Measurements from ENCODE around the gene CD1B. TPM values are rescaled to one million over a fixed set of nuclear protein-coding genes. Genes with fewer than 3 reads are reported as not detected.

Gene CD1B
- not detected in 5 replicates for total RNA-seq (2022; extraction: Qiagen RNA extraction; ENCODE audit: low read depth)

GRCh38 chr1:158331481-158332150, at the start of gene CD1B:
TSS of gene CD1B (minus strand) at chr1:158331531. CDS start at chr1:158331423, 108 bp downstream.

GRCh38 chr1:158353303-158354075, 22.2 kb upstream of the CD1B start, which contains the start of gene CD1E:
TSS of gene CD1E (plus strand) at chr1:158353894. CDS start at chr1:158353989, 95 bp downstream.

GRCh38 chr1:158289811-158290210, 41.5 kb downstream of the CD1B start, which contains the start of gene CD1C:
TSS of gene CD1C (plus strand) at chr1:158289923. CDS start at chr1:158290065, 142 bp downstream.

Other genes with a start within 250 kb of the CD1B start
- gene CD1D, start 150.6 kb downstream of the CD1B start, total RNA-seq (2022; extraction: Qiagen RNA extraction; ENCODE audit: low read depth) = 0.06 to 0.14 TPM in 2 of 5 replicates, not detected in the others
- not detected in 5 replicates for gene CD1A, start 77.1 kb downstream of the CD1B start, total RNA-seq (2022; extraction: Qiagen RNA extraction; ENCODE audit: low read depth)
- gene CD1C, start 41.6 kb downstream of the CD1B start, total RNA-seq (2022; extraction: Qiagen RNA extraction; ENCODE audit: low read depth) = not detected in 5 replicates
- not detected in 5 replicates for gene CD1E, start 22.4 kb upstream of the CD1B start, total RNA-seq (2022; extraction: Qiagen RNA extraction; ENCODE audit: low read depth)
- not detected in 5 replicates for gene OR10T2, start 67.9 kb upstream of the CD1B start, total RNA-seq (2022; extraction: Qiagen RNA extraction; ENCODE audit: low read depth)
- gene OR10K2, start 94.7 kb upstream of the CD1B start, total RNA-seq (2022; extraction: Qiagen RNA extraction; ENCODE audit: low read depth) = not detected in 5 replicates
- gene OR10K1, start 130.3 kb upstream of the CD1B start, total RNA-seq (2022; extraction: Qiagen RNA extraction; ENCODE audit: low read depth) = not detected in 5 replicates
- not detected in 5 replicates for gene OR10R2, start 140.7 kb upstream of the CD1B start, total RNA-seq (2022; extraction: Qiagen RNA extraction; ENCODE audit: low read depth)
- not detected in 5 replicates for gene OR6Y1, start 222.9 kb upstream of the CD1B start, total RNA-seq (2022; extraction: Qiagen RNA extraction; ENCODE audit: low read depth)
- not detected in 5 replicates for gene OR6P1, start 239.0 kb upstream of the CD1B start, total RNA-seq (2022; extraction: Qiagen RNA extraction; ENCODE audit: low read depth)
- not detected in 5 replicates for gene OR10X1, start 248.4 kb upstream of the CD1B start, total RNA-seq (2022; extraction: Qiagen RNA extraction; ENCODE audit: low read depth)

All from A549 treated with ZK216348 at 1 μM for 4 hours (cell line).